ENCODE data around the gene BTBD9. TPM values are rescaled to one million over a fixed set of nuclear protein-coding genes. Genes with fewer than 3 reads are reported as not detected.

Gene BTBD9
- total and polyA plus RNA-seq, 2 of the 13 experiments (the other 11 are each of a cell fraction or from before 2014, with no cell fraction given), result 1.2 to 3.0 TPM

GRCh38 chr6:38182426-38182825 lies 457.3 kb downstream of the BTBD9 start:
- Histone ChIP-seq H3K79me2 (ENCODE audit: insufficient read depth, low read length) (no peaks in the 10 kb centered on the region), H3K27me3 (ENCODE audit: control insufficient read depth in 1 of 2, insufficient read depth in 2 of 2, low read length in 2 of 2) (no peaks in the 10 kb centered on the region), H3K9me3 (ENCODE audit: low read length) (no peaks in the 10 kb centered on the region), H3K9ac (ENCODE audit: insufficient read depth, low read depth, low read length) (no peak overlapping the region), H2AFZ (ENCODE audit: low read length) (no peak overlapping the region), H3K27ac (ENCODE audit: extremely low read length, insufficient read depth, low read length) (no peak overlapping the region), H3K4me3 (replicated peaks in 1 of 3; ENCODE audit: insufficient read depth in 1 of 3, low read depth in 2 of 3, low read length in 3 of 3) (no peak overlapping the region), H3K4me2 (ENCODE audit: low read depth, low read length) (no peak overlapping the region), H4K20me1 (ENCODE audit: insufficient read depth, low read length) (no peaks in the 10 kb centered on the region), H3K36me3 (replicated peaks in 1 of 2; ENCODE audit: control insufficient read depth in 1 of 2, insufficient read depth in 2 of 2, low read length in 2 of 2) (no peaks in the 10 kb centered on the region), H3K4me1 (ENCODE audit: insufficient read depth, low read length) (peaks cover 8% of the 10 kb centered on the region)
- POLR2A ChIA-PET, result no interaction called here
- no peak for TF ChIP-seq ISX (CRISPR knock-in tag; conservative IDR thresholded peaks at IDR 0.05)
- TF ChIP-seq HMG20A (CRISPR knock-in tag; IDR thresholded peaks at IDR 0.05; ENCODE audit: borderline replicate concordance), result no peak
- TF ChIP-seq NFYC (CRISPR knock-in tag; IDR thresholded peaks at IDR 0.05), result no peak
- TF ChIP-seq, protein P1, sequence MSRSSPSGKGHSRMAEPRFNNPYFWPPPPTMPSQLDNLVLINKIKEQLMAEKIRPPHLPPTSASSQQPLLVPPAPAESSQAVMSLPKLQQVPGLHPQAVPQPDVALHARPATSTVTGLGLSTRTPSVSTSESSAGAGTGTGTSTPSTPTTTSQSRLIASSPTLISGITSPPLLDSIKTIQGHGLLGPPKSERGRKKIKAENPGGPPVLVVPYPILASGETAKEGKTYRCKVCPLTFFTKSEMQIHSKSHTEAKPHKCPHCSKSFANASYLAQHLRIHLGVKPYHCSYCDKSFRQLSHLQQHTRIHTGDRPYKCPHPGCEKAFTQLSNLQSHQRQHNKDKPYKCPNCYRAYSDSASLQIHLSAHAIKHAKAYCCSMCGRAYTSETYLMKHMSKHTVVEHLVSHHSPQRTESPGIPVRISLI (CRISPR knock-in tag; IDR thresholded peaks at IDR 0.05; ENCODE audit: borderline replicate concordance), result no peak
- TF ChIP-seq FLYWCH1 (CRISPR knock-in tag; IDR thresholded peaks at IDR 0.05), result no peak
- no peak for TF ChIP-seq KAT7 (CRISPR knock-in tag; IDR thresholded peaks at IDR 0.05; ENCODE audit: borderline replicate concordance)
- no peak for TF ChIP-seq SMAD1 (CRISPR knock-in tag; IDR thresholded peaks at IDR 0.05; ENCODE audit: borderline replicate concordance, low read depth)
- TF ChIP-seq ZNF225 (CRISPR knock-in tag; IDR thresholded peaks at IDR 0.05), result no peak
- no peak for TF ChIP-seq POLR2AphosphoS5 (IDR thresholded peaks at IDR 0.05; ENCODE audit: low read depth, low read length)
- no peak for TF ChIP-seq BRD4 (CRISPR knock-in tag; IDR thresholded peaks at IDR 0.05)
- TF ChIP-seq SP4 (CRISPR knock-in tag; IDR thresholded peaks at IDR 0.05), result no peak
- TF ChIP-seq, protein P2, sequence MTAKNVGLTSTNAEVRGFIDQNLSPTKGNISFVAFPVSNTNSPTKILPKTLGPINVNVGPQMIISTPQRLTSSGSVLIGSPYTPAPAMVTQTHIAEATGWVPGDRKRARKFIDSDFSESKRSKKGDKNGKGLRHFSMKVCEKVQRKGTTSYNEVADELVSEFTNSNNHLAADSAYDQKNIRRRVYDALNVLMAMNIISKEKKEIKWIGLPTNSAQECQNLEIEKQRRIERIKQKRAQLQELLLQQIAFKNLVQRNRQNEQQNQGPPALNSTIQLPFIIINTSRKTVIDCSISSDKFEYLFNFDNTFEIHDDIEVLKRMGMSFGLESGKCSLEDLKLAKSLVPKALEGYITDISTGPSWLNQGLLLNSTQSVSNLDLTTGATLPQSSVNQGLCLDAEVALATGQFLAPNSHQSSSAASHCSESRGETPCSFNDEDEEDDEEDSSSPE (CRISPR knock-in tag; IDR thresholded peaks at IDR 0.05), result no peak
- TF ChIP-seq TRIM24 (CRISPR knock-in tag; IDR thresholded peaks at IDR 0.05), result no peak
- no peak for FAIRE-seq
- intact Hi-C loops (cut with micrococcal nuclease; ENCODE audit: unreplicated experiment) (no loop called here), in situ Hi-C loops (cut with HindIII; ENCODE audit: extremely low pct_ligation_motif_present, low pct_unique_long_range_greater_than_20kb) (no loop called here)
- WGBS (ENCODE audit: low lambda C conversion rate), result 76% methylated on average over 6 of the region's 6 CpGs
- ATAC-seq, result no peak
- BruUV-seq (replicated peaks), result no TSS peak
- CTCF ChIA-PET (ENCODE audit: low intra/inter-chr PET ratio, low total read pairs), result no interaction called here
- DNase-seq (ENCODE audit: low spot score), result no peak
